GM23248 (cell line): ENCODE results near the gene TMPRSS7. TPM values are rescaled to one million over a fixed set of nuclear protein-coding genes. Genes with fewer than 3 reads are reported as not detected.

ENCODE experiments used
- DNase-seq: peaks from one replicate; pipeline ENCODE4 v3.0.0-alpha.2; 2015
- H2AFZ ChIP-seq: fragments of 200-600 bp; sonication (generic); 2 replicates; pipeline ENCODE4 v1.6.1; 2016; ENCODE audit warnings: antibody characterized with exemption
- H3F3A ChIP-seq: fragments of 200-600 bp; sonication (generic); 2 replicates; pipeline ENCODE4 v1.6.1; 2016; ENCODE audit warnings: mild to moderate bottlenecking, antibody characterized with exemption, mixed run types; ENCODE audit not compliant: insufficient read depth
- H3K27ac ChIP-seq: fragments of 200-600 bp; sonication (generic); 2 replicates; pipeline ENCODE4 v1.5.1; 2016; ENCODE audit warnings: mild to moderate bottlenecking
- H3K27me3 ChIP-seq: fragments of 200-600 bp; sonication (generic); replicated peaks from 2 replicates; pipeline ENCODE4 v1.6.1; 2016; ENCODE audit warnings: mild to moderate bottlenecking; ENCODE audit not compliant: insufficient read depth
- H3K36me3 ChIP-seq: fragments of 200-600 bp; sonication (generic); 2 replicates; pipeline ENCODE4 v1.6.1; 2016; ENCODE audit warnings: low read depth, mild to moderate bottlenecking
- H3K4me1 ChIP-seq: fragments of 200-600 bp; sonication (generic); 2 replicates; pipeline ENCODE4 v1.6.1; 2016; ENCODE audit warnings: mild to moderate bottlenecking; ENCODE audit not compliant: insufficient read depth
- H3K4me2 ChIP-seq: fragments of 200-600 bp; sonication (generic); one replicate; pipeline ENCODE4 v1.6.1; 2016; ENCODE audit warnings: mild to moderate bottlenecking; ENCODE audit not compliant: unreplicated experiment
- H3K4me3 ChIP-seq: fragments of 200-600 bp; sonication (generic); 2 replicates; pipeline ENCODE4 v1.5.1; 2016; ENCODE audit warnings: mild to moderate bottlenecking
- H3K79me2 ChIP-seq: fragments of 200-600 bp; sonication (generic); 2 replicates; pipeline ENCODE4 v1.6.1; 2016; ENCODE audit warnings: mild to moderate bottlenecking; ENCODE audit not compliant: insufficient read depth
- H3K9ac ChIP-seq: fragments of 200-600 bp; sonication (generic); 2 replicates; pipeline ENCODE4 v1.6.1; 2016; ENCODE audit warnings: mild to moderate bottlenecking
- H3K9me2 ChIP-seq: fragments of 200-600 bp; sonication (generic); 2 replicates; pipeline ENCODE4 v1.6.1; 2016; ENCODE audit warnings: mixed run types, mild to moderate bottlenecking, moderate library complexity; ENCODE audit not compliant: insufficient read depth
- H3K9me3 ChIP-seq: fragments of 200-600 bp; sonication (generic); one replicate; pipeline ENCODE4 v1.6.1; 2017; ENCODE audit warnings: low read depth
- H4K20me1 ChIP-seq: fragments of 200-600 bp; sonication (generic); 2 replicates; pipeline ENCODE4 v1.6.0; 2016; ENCODE audit not compliant: insufficient read depth
- EZH2 ChIP-seq: fragments of 200-600 bp; sonication (generic); IDR thresholded peaks from 2 replicates; pipeline ENCODE4 v1.6.1; 2018; ENCODE audit warnings: antibody characterized with exemption, mild to moderate bottlenecking; ENCODE audit not compliant: insufficient read depth, poor library complexity, severe bottlenecking
- EZH2phosphoT487 ChIP-seq: fragments of 200-600 bp; sonication (generic); IDR thresholded peaks from 2 replicates; pipeline ENCODE4 v1.6.1; 2018; ENCODE audit warnings: antibody characterized with exemption, moderate library complexity, mild to moderate bottlenecking, low read depth; ENCODE audit not compliant: insufficient read depth
- WGBS, 2 experiments: methylation state at CpG; one replicate each; pipeline ENCODE4 v1.1.6; 2015 to 2017; ENCODE audit warnings: low lambda C conversion rate in 2 of 2, low coverage in 1 of 2; ENCODE audit errors: missing lambda C conversion rate in 2 of 2; 5-methylcytosine and 5-hydroxymethylcytosine counted together
- in situ Hi-C: fragments of 300-500 bp; cut with MboI; formaldehyde crosslinking; loops from 2 replicates; pipeline ENCODE4 v1.15.0; 2020
- polyA plus RNA-seq: library from polyadenylated mRNA; unstranded; fragments of >200 nt; fragmentation: Nextera tagmentation; extraction: Ambion mirVana; gene quantifications from 2 replicates; pipeline ENCODE4 v1.2.1, GENCODE V29; 2016
- total RNA-seq: library from RNA; depleted of rRNA; stranded (reverse); fragments of >200 nt; shearing (Covaris generic); gene quantifications from 2 replicates; pipeline ENCODE4 v1.2.3, GENCODE V29; 2014

TMPRSS7 gene
- total and polyA plus RNA-seq, 2 experiments from 2014 or later, result not detected

DNA sequence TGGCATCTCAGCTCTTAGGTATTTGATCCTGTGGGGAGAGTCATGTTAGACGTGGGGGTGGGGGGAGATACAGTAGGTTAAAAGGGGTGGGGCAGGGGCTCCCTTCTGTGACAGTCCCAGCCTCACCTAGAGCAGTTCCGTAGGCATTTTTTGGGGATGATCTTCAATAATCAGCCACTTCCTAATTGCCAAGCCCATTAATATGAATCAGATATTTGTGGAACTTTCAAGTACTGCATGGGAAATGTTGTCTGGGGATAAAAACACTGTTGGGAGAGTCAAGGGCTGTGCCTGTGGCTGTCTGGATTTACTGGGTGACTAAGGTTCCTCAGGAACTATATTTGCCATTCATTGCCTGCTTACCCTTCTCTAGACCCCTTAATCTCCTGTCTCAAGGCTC, 61.2 kb downstream of the TMPRSS7 start:
- DNase-seq, result no peak

DNA sequence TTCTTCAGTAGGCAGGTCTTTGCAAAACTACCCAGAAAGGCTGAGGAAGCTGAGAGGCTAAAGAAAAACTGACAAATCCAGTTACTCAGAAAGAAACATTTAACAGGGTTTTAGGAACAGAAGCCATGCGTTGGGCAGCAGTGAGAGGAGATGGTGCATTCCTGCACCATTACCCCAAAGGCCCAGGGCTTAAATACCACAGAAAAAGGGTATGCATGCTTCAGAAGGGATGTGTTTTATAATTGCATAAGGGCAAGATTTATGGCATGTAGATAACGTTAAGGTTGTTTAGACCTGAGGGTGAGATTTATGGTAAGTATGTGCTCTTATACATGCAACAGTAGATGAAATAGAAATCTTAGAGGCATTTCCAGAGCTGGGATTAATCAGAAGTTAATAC, 61.6 kb downstream of the TMPRSS7 start:
- H3K4me2 ChIP-seq, result no peak overlapping the region
- no peaks in the 10 kb centered on the region for H3K27me3 ChIP-seq
- WGBS, 2 experiments, result 49 to 57% methylated on average over 2 of the region's 2 CpGs
- peak; percentile 30 for DNase-seq
- no peak overlapping the region for H2AFZ ChIP-seq
- H3K9me3 ChIP-seq, result no peaks in the 10 kb centered on the region
- no peak overlapping the region for H3K27ac ChIP-seq
- TF ChIP-seq EZH2phosphoT487 (no peak), EZH2 (no peak)
- H3K36me3 ChIP-seq, result no peaks in the 10 kb centered on the region
- in situ Hi-C loops, result no loop called here
- peaks cover 31% of the 10 kb centered on the region for H3K79me2 ChIP-seq
- no peak overlapping the region for H3K4me3 ChIP-seq
- H3K4me1 ChIP-seq, result peaks cover 15% of the 10 kb centered on the region
- no peaks in the 10 kb centered on the region for H3K9me2 ChIP-seq
- H3K9ac ChIP-seq, result no peak overlapping the region
- H3F3A ChIP-seq, result peaks cover 14% of the 10 kb centered on the region
- no peaks in the 10 kb centered on the region for H4K20me1 ChIP-seq

More for the DNA sequence above, 61.2 kb downstream of the TMPRSS7 start:
- Histone ChIP-seq H4K20me1 (no peaks in the 10 kb centered on the region), H3K4me3 (no peak overlapping the region), H3K9me2 (no peaks in the 10 kb centered on the region), H3K9ac (no peak overlapping the region), H3K79me2 (peaks cover 36% of the 10 kb centered on the region), H2AFZ (no peak overlapping the region), H3F3A (peaks cover 14% of the 10 kb centered on the region), H3K36me3 (no peaks in the 10 kb centered on the region), H3K27ac (no peak overlapping the region), H3K27me3 (no peaks in the 10 kb centered on the region), H3K9me3 (no peaks in the 10 kb centered on the region), H3K4me2 (no peak overlapping the region), H3K4me1 (peaks cover 15% of the 10 kb centered on the region)
- in situ Hi-C loops, result no loop called here
- no peak for TF ChIP-seq EZH2
- TF ChIP-seq EZH2phosphoT487, result no peak
- 39 to 40% methylated on average over 2 of the region's 2 CpGs for WGBS, 2 experiments

DNA sequence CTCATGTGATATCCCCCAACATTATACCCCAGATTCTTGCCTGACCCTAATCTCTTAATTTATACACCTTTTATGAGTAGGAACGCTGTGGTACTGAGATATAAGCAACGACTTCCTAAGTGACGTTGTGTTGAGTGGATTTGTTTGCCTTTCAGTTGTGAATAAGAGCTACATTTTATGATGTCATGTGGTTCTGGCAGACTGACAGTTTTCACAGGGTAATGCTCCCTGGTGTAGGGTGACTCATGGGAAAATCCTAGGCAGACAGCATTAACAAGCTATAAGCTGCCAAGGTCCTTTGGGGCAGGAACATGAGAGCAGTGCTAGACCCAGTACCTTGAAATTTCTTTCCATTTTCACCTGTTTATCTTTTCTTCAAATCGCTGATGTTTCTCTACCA, 62.8 kb downstream of the TMPRSS7 start:
- H3K4me1 ChIP-seq, result peaks cover 25% of the 10 kb centered on the region
- no peaks in the 10 kb centered on the region for H3K9me3 ChIP-seq
- no peak overlapping the region for H3K27ac ChIP-seq
- H2AFZ ChIP-seq, result no peak overlapping the region
- WGBS, 2 experiments, result 1 to 6% methylated on average over 4 of the region's 4 CpGs
- H3K79me2 ChIP-seq, result peaks cover 22% of the 10 kb centered on the region
- H3K4me2 ChIP-seq, result peak overlapping the region; percentile 35
- no peaks in the 10 kb centered on the region for H3K36me3 ChIP-seq
- DNase-seq, result peak; percentile 98
- in situ Hi-C loops, result no loop called here
- H3K27me3 ChIP-seq, result no peaks in the 10 kb centered on the region
- no peaks in the 10 kb centered on the region for H3K9me2 ChIP-seq
- no peak overlapping the region for H3K4me3 ChIP-seq
- H3K9ac ChIP-seq, result no peak overlapping the region
- TF ChIP-seq EZH2phosphoT487 (no peak), EZH2 (no peak)
- no peaks in the 10 kb centered on the region for H4K20me1 ChIP-seq
- peaks cover 14% of the 10 kb centered on the region for H3F3A ChIP-seq

DNA sequence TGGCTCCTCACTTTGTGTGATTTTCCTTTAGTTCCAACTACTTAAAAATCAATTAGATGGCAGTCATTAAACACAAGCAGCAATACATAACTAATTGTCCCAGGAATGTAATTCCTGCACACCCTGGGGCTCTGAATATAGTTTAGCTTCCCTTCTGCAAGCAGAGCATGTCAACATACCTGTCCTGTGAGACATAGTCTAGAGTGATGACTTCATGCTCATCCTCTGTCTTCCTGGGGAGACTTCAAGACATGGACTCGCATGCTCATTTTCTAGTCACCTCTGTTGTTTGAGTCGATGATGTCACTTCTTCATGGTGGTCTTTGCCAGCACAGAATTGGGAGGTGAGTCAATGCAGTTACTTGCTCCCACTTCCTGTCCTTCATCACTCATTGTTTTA, 67.4 kb downstream of the TMPRSS7 start:
- Histone ChIP-seq H3K9ac (no peak overlapping the region), H3F3A (peaks cover 3% of the 10 kb centered on the region; the same call in 1 of the 2 replicates), H3K27me3 (no peaks in the 10 kb centered on the region), H3K36me3 (no peaks in the 10 kb centered on the region), H2AFZ (no peak overlapping the region), H3K27ac (no peak overlapping the region), H3K4me2 (peak overlapping the region; percentile 6), H3K79me2 (peaks cover 22% of the 10 kb centered on the region), H3K9me3 (no peaks in the 10 kb centered on the region), H3K4me3 (no peak overlapping the region), H3K9me2 (no peaks in the 10 kb centered on the region), H4K20me1 (no peaks in the 10 kb centered on the region), H3K4me1 (peaks cover 21% of the 10 kb centered on the region)
- 13 to 16% methylated on average over 2 of the region's 2 CpGs for WGBS, 2 experiments
- peak; percentile 88 for DNase-seq
- in situ Hi-C loops, result no loop called here
- TF ChIP-seq EZH2phosphoT487 (no peak), EZH2 (no peak)

- Histone ChIP-seq H3K36me3 (no peaks in the 10 kb centered on the region; the same call in 1 of the 2 replicates), H3K4me1 (peaks cover 12% of the 10 kb centered on the region), H3F3A (no peaks in the 10 kb centered on the region), H3K4me2 (no peak overlapping the region), H3K9ac (no peak overlapping the region), H3K27me3 (no peaks in the 10 kb centered on the region), H3K27ac (no peak overlapping the region), H4K20me1 (no peaks in the 10 kb centered on the region), H2AFZ (no peak overlapping the region), H3K9me2 (no peaks in the 10 kb centered on the region), H3K9me3 (no peaks in the 10 kb centered on the region), H3K4me3 (no peak overlapping the region), H3K79me2 (peaks cover 3% of the 10 kb centered on the region; the same call in 1 of the 2 replicates)
- WGBS, 2 experiments, result 83 to 89% methylated on average over 2 of the region's 2 CpGs
- TF ChIP-seq EZH2 (no peak), EZH2phosphoT487 (no peak)
- DNase-seq, result no peak
- in situ Hi-C loops, result no loop called here
These were observed 70.2 kb downstream of the TMPRSS7 start for GRCh38 chr3:112104774-112105173.
